ENCODE data around the gene SDK1.

The SDK1 gene

DNA sequence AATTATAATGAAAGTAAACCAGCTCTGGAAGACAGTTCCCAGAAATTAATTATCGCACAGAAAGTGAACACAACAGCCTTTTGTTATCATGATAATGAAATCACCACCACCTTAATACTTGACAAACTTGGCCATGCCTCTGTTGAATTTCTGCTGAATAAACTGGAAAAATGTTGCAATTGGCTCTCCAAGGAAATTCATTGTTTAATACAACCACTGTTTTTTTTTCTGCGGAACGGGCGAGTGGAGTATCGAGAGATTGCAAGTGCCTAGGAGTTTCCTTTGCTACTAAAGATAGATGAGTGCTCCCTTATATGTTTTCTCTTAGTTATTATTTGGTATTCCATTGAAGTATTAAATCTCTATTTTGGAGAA, 657.0 kb downstream of the SDK1 start:
- H3K27me3 ChIP-seq (ENCODE audit: control insufficient read depth in 3 of 3, insufficient read depth in 3 of 3, low read depth in 1 of 3, low read length in 3 of 3), result no peaks in the 10 kb centered on the region
- no peak overlapping the region for H2BK120ac ChIP-seq (ENCODE audit: low read depth, low read length)
- H2AFZ ChIP-seq (ENCODE audit: low read length), result no peak overlapping the region
- H3K14ac ChIP-seq (ENCODE audit: low read length), result no peak overlapping the region
- no peak overlapping the region for H3K27ac ChIP-seq (replicated peaks; ENCODE audit: low read length)
- no peaks in the 10 kb centered on the region for H3K9me3 ChIP-seq (replicated peaks in 1 of 2; ENCODE audit: control insufficient read depth in 2 of 2, insufficient read depth in 1 of 2, low read depth in 1 of 2, low read length in 2 of 2)
- no peak overlapping the region for H2BK15ac ChIP-seq (ENCODE audit: low read length)
- no peak for DNase-seq (ENCODE audit: low spot score)
- no peak overlapping the region for H4K91ac ChIP-seq (ENCODE audit: low read depth, low read length, poor library complexity)
- H3K36me3 ChIP-seq (replicated peaks in 1 of 2; ENCODE audit: control insufficient read depth in 2 of 2, insufficient read depth in 2 of 2, low read length in 2 of 2), result peaks cover 0 to 3% of the 10 kb centered on the region in 2 donors
- H3K4me3 ChIP-seq (ENCODE audit: low read length in 2 of 2), result no peak overlapping the region
- no peak overlapping the region for H3K4me2 ChIP-seq (ENCODE audit: insufficient read depth, low read length, poor library complexity, severe bottlenecking)
- no CpG with 5 or more reads among the region's 5 CpGs for WGBS, 2 donors (ENCODE audit: extremely low coverage in 2 of 2, insufficient read length in 2 of 2, insufficient replicate concordance in 1 of 2)
- no peak overlapping the region for H2AK5ac ChIP-seq (ENCODE audit: low read depth, low read length)
- H3K4me1 ChIP-seq (ENCODE audit: control insufficient read depth in 2 of 2, insufficient read depth in 1 of 2, low read depth in 1 of 2, low read length in 2 of 2), result peaks cover 0 to 3% of the 10 kb centered on the region in 2 donors
- H2BK12ac ChIP-seq (ENCODE audit: low read length), result no peak overlapping the region
- no peak overlapping the region for H3K4ac ChIP-seq (ENCODE audit: low read length)
- H4K8ac ChIP-seq (ENCODE audit: low read depth, low read length), result no peak overlapping the region
- no peak overlapping the region for H2BK5ac ChIP-seq (ENCODE audit: low read length)
- H3K79me1 ChIP-seq (ENCODE audit: low read depth, low read length), result no peaks in the 10 kb centered on the region
- H3K9ac ChIP-seq (ENCODE audit: low read depth, low read length, poor library complexity), result no peak overlapping the region
- H3K23ac ChIP-seq (ENCODE audit: low read depth, low read length, poor library complexity), result no peak overlapping the region
- H3K18ac ChIP-seq (ENCODE audit: low read length), result no peak overlapping the region

DNA sequence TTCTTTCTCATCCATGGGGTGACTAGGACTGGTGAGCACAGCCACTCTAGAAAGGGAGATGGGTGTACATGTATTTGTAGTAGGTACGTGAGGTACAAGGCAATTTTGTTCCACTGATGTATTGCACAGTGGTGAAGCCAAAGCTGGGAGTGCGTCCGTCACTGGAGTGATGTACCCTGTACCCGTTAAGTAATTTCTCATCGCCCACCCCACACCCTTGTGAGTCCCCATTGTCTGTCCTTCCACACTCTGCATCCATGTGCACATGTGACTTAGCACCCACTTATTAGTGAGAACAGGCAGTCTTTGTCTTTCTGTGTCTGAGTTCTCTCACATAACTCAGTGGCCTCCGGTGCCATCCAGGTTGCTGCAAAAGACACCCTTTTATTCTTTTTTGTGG, 658.3 kb downstream of the SDK1 start:
- H3K14ac ChIP-seq (ENCODE audit: low read length), result no peak overlapping the region
- H3K79me1 ChIP-seq (ENCODE audit: low read depth, low read length), result no peaks in the 10 kb centered on the region
- H2BK5ac ChIP-seq (ENCODE audit: low read length), result no peak overlapping the region
- DNase-seq (ENCODE audit: low spot score), result no peak
- no peak overlapping the region for H3K18ac ChIP-seq (ENCODE audit: low read length)
- H4K91ac ChIP-seq (ENCODE audit: low read depth, low read length, poor library complexity), result no peak overlapping the region
- no peak overlapping the region for H2BK12ac ChIP-seq (ENCODE audit: low read length)
- no peak overlapping the region for H4K8ac ChIP-seq (ENCODE audit: low read depth, low read length)
- H3K9me3 ChIP-seq (replicated peaks in 1 of 2; ENCODE audit: control insufficient read depth in 2 of 2, insufficient read depth in 1 of 2, low read depth in 1 of 2, low read length in 2 of 2), result no peaks in the 10 kb centered on the region
- H3K4me3 ChIP-seq (ENCODE audit: low read length in 2 of 2), result no peak overlapping the region
- no peak overlapping the region for H3K9ac ChIP-seq (ENCODE audit: low read depth, low read length, poor library complexity)
- H3K4ac ChIP-seq (ENCODE audit: low read length), result no peak overlapping the region
- peaks cover 0 to 8% of the 10 kb centered on the region in 2 donors for H3K36me3 ChIP-seq (replicated peaks in 1 of 2; ENCODE audit: control insufficient read depth in 2 of 2, insufficient read depth in 2 of 2, low read length in 2 of 2)
- peaks cover 0 to 3% of the 10 kb centered on the region in 2 donors for H3K4me1 ChIP-seq (ENCODE audit: control insufficient read depth in 2 of 2, insufficient read depth in 1 of 2, low read depth in 1 of 2, low read length in 2 of 2)
- no peak overlapping the region for H3K27ac ChIP-seq (replicated peaks; ENCODE audit: low read length)
- H2AK5ac ChIP-seq (ENCODE audit: low read depth, low read length), result no peak overlapping the region
- no CpG with 5 or more reads among the region's 6 CpGs for WGBS, 2 donors (ENCODE audit: extremely low coverage in 2 of 2, insufficient read length in 2 of 2, insufficient replicate concordance in 1 of 2)
- no peak overlapping the region for H2BK120ac ChIP-seq (ENCODE audit: low read depth, low read length)
- H3K4me2 ChIP-seq (ENCODE audit: insufficient read depth, low read length, poor library complexity, severe bottlenecking), result no peak overlapping the region
- H3K27me3 ChIP-seq (ENCODE audit: control insufficient read depth in 3 of 3, insufficient read depth in 3 of 3, low read depth in 1 of 3, low read length in 3 of 3), result no peaks in the 10 kb centered on the region
- H2AFZ ChIP-seq (ENCODE audit: low read length), result no peak overlapping the region
- no peak overlapping the region for H2BK15ac ChIP-seq (ENCODE audit: low read length)
- no peak overlapping the region for H3K23ac ChIP-seq (ENCODE audit: low read depth, low read length, poor library complexity)

DNA sequence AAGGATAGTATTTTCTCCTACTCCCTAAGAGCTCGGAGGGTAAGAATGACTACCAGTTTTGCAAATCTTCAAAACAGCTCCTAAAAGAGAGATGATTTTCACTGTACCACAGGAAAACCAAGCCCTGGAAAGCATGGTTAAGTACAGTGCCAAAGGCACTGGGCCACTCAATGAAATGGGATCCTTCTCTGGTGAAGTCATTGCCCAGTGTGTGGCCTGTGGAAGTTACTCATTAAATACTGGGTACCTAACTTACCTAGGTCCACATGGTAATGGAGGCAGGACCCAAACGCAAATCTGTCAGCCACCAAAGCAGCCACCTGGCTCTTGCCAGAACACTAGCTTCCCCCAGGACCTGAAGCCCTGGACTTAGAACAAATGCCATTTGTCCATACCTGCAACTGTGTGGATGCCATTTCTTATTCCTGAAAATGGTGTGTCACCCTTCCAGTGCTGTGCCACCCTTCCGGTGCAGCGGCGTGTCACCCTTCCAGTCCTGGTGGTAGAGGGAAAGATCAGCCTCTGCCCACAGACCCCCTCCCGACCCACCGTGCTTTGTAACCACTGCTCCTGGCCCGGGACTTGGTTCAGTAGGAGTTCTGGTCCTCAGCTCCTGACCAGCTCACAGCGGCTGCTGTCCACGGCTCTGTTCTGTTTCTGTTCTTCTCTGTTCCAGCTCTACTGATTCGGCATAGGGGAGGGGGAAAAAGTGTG, 659.2 kb downstream of the SDK1 start:
- no peak overlapping the region for H2BK120ac ChIP-seq (ENCODE audit: low read depth, low read length)
- H3K9ac ChIP-seq (ENCODE audit: low read depth, low read length, poor library complexity), result no peak overlapping the region
- H3K23ac ChIP-seq (ENCODE audit: low read depth, low read length, poor library complexity), result no peak overlapping the region
- no CpG with 5 or more reads among the region's 11 CpGs for WGBS, 2 donors (ENCODE audit: extremely low coverage in 2 of 2, insufficient read length in 2 of 2, insufficient replicate concordance in 1 of 2)
- no peak overlapping the region for H2BK5ac ChIP-seq (ENCODE audit: low read length)
- no peak overlapping the region for H2AFZ ChIP-seq (ENCODE audit: low read length)
- H3K14ac ChIP-seq (ENCODE audit: low read length), result no peak overlapping the region
- H3K79me1 ChIP-seq (ENCODE audit: low read depth, low read length), result no peaks in the 10 kb centered on the region
- no peak overlapping the region for H2AK5ac ChIP-seq (ENCODE audit: low read depth, low read length)
- H2BK15ac ChIP-seq (ENCODE audit: low read length), result no peak overlapping the region
- no peak overlapping the region for H3K27ac ChIP-seq (replicated peaks; ENCODE audit: low read length)
- H3K4me3 ChIP-seq (ENCODE audit: low read length in 2 of 2), result no peak overlapping the region
- DNase-seq (ENCODE audit: low spot score), result no peak
- H4K8ac ChIP-seq (ENCODE audit: low read depth, low read length), result no peak overlapping the region
- no peaks in the 10 kb centered on the region for H3K27me3 ChIP-seq (ENCODE audit: control insufficient read depth in 3 of 3, insufficient read depth in 3 of 3, low read depth in 1 of 3, low read length in 3 of 3)
- no peak overlapping the region for H4K91ac ChIP-seq (ENCODE audit: low read depth, low read length, poor library complexity)
- H3K4me1 ChIP-seq (ENCODE audit: control insufficient read depth in 2 of 2, insufficient read depth in 1 of 2, low read depth in 1 of 2, low read length in 2 of 2), result peaks cover 0 to 3% of the 10 kb centered on the region in 2 donors
- peaks cover 0 to 8% of the 10 kb centered on the region in 2 donors for H3K36me3 ChIP-seq (replicated peaks in 1 of 2; ENCODE audit: control insufficient read depth in 2 of 2, insufficient read depth in 2 of 2, low read length in 2 of 2)
- H3K4me2 ChIP-seq (ENCODE audit: insufficient read depth, low read length, poor library complexity, severe bottlenecking), result no peak overlapping the region
- no peak overlapping the region for H3K4ac ChIP-seq (ENCODE audit: low read length)
- H3K9me3 ChIP-seq (replicated peaks in 1 of 2; ENCODE audit: control insufficient read depth in 2 of 2, insufficient read depth in 1 of 2, low read depth in 1 of 2, low read length in 2 of 2), result no peaks in the 10 kb centered on the region
- H3K18ac ChIP-seq (ENCODE audit: low read length), result peak overlapping the region; percentile 68
- H2BK12ac ChIP-seq (ENCODE audit: low read length), result no peak overlapping the region

DNA sequence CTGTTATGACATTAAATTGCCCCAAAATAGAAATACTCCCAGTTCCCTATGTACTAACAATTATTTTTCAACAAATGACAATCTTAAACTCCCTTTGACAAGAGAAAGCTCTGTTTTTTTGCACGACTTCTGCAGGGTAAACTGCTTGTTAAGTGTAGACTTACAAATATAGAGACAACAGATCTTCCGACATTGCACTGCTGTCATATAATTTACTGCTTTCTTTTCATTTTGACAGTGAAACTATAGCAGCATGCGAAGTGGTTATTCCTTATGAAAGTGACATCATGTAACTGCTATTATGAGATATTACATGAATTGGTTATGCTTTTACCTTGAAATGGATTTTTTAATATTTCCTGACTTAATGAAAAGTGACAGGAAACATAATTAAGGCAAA, 659.9 kb downstream of the SDK1 start:
- no peak overlapping the region for H3K4ac ChIP-seq (ENCODE audit: low read length)
- H4K91ac ChIP-seq (ENCODE audit: low read depth, low read length, poor library complexity), result no peak overlapping the region
- H3K9ac ChIP-seq (ENCODE audit: low read depth, low read length, poor library complexity), result no peak overlapping the region
- no peaks in the 10 kb centered on the region for H3K9me3 ChIP-seq (replicated peaks in 1 of 2; ENCODE audit: control insufficient read depth in 2 of 2, insufficient read depth in 1 of 2, low read depth in 1 of 2, low read length in 2 of 2)
- H3K18ac ChIP-seq (ENCODE audit: low read length), result no peak overlapping the region
- no peak overlapping the region for H2BK120ac ChIP-seq (ENCODE audit: low read depth, low read length)
- no peak for DNase-seq (ENCODE audit: low spot score)
- H3K4me1 ChIP-seq (ENCODE audit: control insufficient read depth in 2 of 2, insufficient read depth in 1 of 2, low read depth in 1 of 2, low read length in 2 of 2), result no peaks in the 10 kb centered on the region
- H3K4me3 ChIP-seq (ENCODE audit: low read length in 2 of 2), result no peak overlapping the region
- no peak overlapping the region for H3K27ac ChIP-seq (replicated peaks; ENCODE audit: low read length)
- no peak overlapping the region for H3K14ac ChIP-seq (ENCODE audit: low read length)
- no CpG with 5 or more reads among the region's 3 CpGs for WGBS, 2 donors (ENCODE audit: extremely low coverage in 2 of 2, insufficient read length in 2 of 2, insufficient replicate concordance in 1 of 2)
- no peak overlapping the region for H3K23ac ChIP-seq (ENCODE audit: low read depth, low read length, poor library complexity)
- H3K36me3 ChIP-seq (replicated peaks in 1 of 2; ENCODE audit: control insufficient read depth in 2 of 2, insufficient read depth in 2 of 2, low read length in 2 of 2), result peaks cover 0 to 8% of the 10 kb centered on the region in 2 donors
- no peak overlapping the region for H3K4me2 ChIP-seq (ENCODE audit: insufficient read depth, low read length, poor library complexity, severe bottlenecking)
- no peak overlapping the region for H2AK5ac ChIP-seq (ENCODE audit: low read depth, low read length)
- no peak overlapping the region for H2AFZ ChIP-seq (ENCODE audit: low read length)
- no peak overlapping the region for H2BK15ac ChIP-seq (ENCODE audit: low read length)
- no peaks in the 10 kb centered on the region for H3K79me1 ChIP-seq (ENCODE audit: low read depth, low read length)
- H3K27me3 ChIP-seq (ENCODE audit: control insufficient read depth in 3 of 3, insufficient read depth in 3 of 3, low read depth in 1 of 3, low read length in 3 of 3), result no peaks in the 10 kb centered on the region
- H2BK5ac ChIP-seq (ENCODE audit: low read length), result no peak overlapping the region
- H2BK12ac ChIP-seq (ENCODE audit: low read length), result no peak overlapping the region
- H4K8ac ChIP-seq (ENCODE audit: low read depth, low read length), result no peak overlapping the region
